Measurements from ENCODE around the gene PRRC2A.

The PRRC2A gene

DNA sequence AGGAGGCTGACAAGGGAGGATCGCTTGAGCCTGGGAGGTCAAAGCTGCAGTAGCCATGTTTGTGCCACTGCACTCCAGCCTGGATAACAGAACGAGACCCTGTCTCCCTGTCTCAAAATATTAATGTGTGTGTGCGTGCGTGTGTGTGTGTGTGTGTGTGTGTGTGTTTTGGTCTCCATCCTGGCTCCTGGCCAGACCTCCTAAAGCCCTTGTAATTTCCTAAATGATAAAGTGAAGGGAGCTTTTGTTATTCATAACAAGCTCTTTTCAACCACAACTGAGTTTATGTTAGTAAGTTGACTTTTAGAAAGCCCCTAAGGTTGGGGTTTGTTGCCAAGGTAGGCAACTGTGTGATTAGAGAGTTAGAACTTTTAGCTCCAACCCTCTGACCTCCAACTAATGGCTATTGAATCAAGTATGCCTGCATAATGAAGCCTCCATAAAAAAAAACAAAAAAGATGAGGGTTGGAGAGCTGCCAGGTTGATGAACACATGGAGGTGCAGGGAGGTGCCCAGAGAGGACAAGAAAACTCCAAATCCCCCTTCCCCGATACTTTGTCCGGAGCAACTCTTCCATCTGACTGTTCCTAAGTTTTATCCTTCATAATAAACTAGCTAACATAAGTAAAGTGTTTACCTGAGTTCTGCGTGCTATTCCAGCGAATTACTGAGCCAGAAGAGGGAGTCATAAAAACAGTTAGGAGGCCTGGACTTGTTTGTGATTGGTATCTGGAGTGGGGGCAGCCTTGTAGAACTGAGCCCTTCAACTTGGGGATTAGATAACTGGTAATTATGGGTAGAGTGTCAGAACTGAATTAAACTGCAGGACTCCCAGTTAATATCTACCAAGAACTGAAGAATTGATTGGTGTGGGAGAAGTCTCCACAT, 10.8 kb upstream of the PRRC2A start:
- no peaks in the 10 kb centered on the region for H3K27me3 ChIP-seq (ENCODE audit: insufficient read depth, low read depth)
- no peaks in the 10 kb centered on the region for H3K79me2 ChIP-seq (ENCODE audit: insufficient read depth, low read depth)
- H3K9ac ChIP-seq: no peak overlapping the region
- no peaks in the 10 kb centered on the region for H4K20me1 ChIP-seq (ENCODE audit: insufficient read depth)
- no peaks in the 10 kb centered on the region for H3K4me1 ChIP-seq (ENCODE audit: low read depth, poor library complexity, severe bottlenecking)
- H3K36me3 ChIP-seq (ENCODE audit: insufficient read depth): no peaks in the 10 kb centered on the region
- H2AFZ ChIP-seq (ENCODE audit: low read depth): no peak overlapping the region
- H3K4me2 ChIP-seq: no peak overlapping the region
- TF ChIP-seq, protein P1, sequence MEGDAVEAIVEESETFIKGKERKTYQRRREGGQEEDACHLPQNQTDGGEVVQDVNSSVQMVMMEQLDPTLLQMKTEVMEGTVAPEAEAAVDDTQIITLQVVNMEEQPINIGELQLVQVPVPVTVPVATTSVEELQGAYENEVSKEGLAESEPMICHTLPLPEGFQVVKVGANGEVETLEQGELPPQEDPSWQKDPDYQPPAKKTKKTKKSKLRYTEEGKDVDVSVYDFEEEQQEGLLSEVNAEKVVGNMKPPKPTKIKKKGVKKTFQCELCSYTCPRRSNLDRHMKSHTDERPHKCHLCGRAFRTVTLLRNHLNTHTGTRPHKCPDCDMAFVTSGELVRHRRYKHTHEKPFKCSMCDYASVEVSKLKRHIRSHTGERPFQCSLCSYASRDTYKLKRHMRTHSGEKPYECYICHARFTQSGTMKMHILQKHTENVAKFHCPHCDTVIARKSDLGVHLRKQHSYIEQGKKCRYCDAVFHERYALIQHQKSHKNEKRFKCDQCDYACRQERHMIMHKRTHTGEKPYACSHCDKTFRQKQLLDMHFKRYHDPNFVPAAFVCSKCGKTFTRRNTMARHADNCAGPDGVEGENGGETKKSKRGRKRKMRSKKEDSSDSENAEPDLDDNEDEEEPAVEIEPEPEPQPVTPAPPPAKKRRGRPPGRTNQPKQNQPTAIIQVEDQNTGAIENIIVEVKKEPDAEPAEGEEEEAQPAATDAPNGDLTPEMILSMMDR (conservative IDR thresholded peaks at IDR 0.05; ENCODE audit: low read depth, low read length): no peak
- no peak overlapping the region for H3K4me3 ChIP-seq (IDR thresholded peaks at IDR 0.05; ENCODE audit: insufficient read depth, low read depth, low read length)
- no peak overlapping the region for H3K27ac ChIP-seq

DNA sequence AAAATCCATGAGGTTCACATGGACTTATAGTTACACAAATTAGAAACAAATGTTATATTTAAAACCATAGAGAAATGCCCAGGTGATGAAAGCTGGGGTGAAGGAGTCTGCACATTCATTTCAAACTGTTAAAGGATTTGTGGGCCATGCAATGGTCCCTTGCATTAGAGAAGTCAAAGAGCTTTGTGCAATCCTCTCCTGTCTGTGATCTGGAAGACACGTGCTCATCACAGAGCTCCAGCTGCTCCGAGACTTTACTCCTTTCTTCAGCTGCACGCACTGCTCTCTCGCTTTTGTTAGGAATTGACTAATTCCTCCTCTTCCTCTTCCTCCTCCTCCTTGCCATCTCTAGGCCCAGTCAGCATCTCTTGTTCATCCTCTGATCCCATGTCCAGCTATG, 9.5 kb upstream of the PRRC2A start:
- H2AFZ ChIP-seq (ENCODE audit: low read depth): no peak overlapping the region
- H3K4me1 ChIP-seq (ENCODE audit: low read depth, poor library complexity, severe bottlenecking): no peaks in the 10 kb centered on the region
- H3K27ac ChIP-seq: no peak overlapping the region
- H3K27me3 ChIP-seq (ENCODE audit: insufficient read depth, low read depth): no peaks in the 10 kb centered on the region
- no peaks in the 10 kb centered on the region for H4K20me1 ChIP-seq (ENCODE audit: insufficient read depth)
- no peaks in the 10 kb centered on the region for H3K79me2 ChIP-seq (ENCODE audit: insufficient read depth, low read depth)
- H3K36me3 ChIP-seq (ENCODE audit: insufficient read depth): no peaks in the 10 kb centered on the region
- H3K4me3 ChIP-seq (IDR thresholded peaks at IDR 0.05; ENCODE audit: insufficient read depth, low read depth, low read length): no peak overlapping the region
- TF ChIP-seq, protein P1 (conservative IDR thresholded peaks at IDR 0.05; ENCODE audit: low read depth, low read length): no peak
- H3K9ac ChIP-seq: no peak overlapping the region
- no peak overlapping the region for H3K4me2 ChIP-seq

DNA sequence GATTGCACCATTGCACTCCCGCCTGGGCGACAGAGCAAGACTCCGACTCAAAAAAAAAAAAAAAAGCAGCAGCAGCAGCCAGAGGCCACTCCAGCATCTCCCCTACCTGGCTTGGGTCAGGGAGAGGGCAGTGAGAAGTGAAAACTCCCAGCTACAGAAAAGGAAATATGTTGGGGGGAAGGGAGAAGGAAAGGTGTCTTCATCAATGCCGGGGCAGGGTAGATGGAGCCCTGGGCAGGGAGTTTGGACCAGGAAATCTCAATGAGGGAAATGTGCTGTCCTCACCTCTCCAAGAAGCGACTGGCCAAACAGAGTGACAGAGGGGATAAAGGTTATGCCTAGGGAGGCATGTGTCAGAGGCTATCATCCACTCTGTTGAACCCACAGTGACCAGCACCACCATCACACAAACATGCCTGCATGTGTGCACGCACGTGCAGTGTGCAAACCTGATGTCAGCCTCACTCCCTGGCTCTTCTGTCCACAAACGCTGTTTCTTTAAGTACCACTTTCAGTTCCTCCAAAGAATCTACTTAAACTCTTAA, 6.4 kb upstream of the PRRC2A start:
- TF ChIP-seq, protein P1 (conservative IDR thresholded peaks at IDR 0.05; ENCODE audit: low read depth, low read length): no peak
- Histone ChIP-seq H3K4me1 (ENCODE audit: low read depth, poor library complexity, severe bottlenecking) (peaks cover 16% of the 10 kb centered on the region), H3K4me2 (no peak overlapping the region), H3K36me3 (ENCODE audit: insufficient read depth) (no peaks in the 10 kb centered on the region), H3K27me3 (ENCODE audit: insufficient read depth, low read depth) (no peaks in the 10 kb centered on the region), H3K4me3 (IDR thresholded peaks at IDR 0.05; ENCODE audit: insufficient read depth, low read depth, low read length) (no peak overlapping the region), H3K27ac (no peak overlapping the region), H3K9ac (no peak overlapping the region), H2AFZ (ENCODE audit: low read depth) (no peak overlapping the region), H4K20me1 (ENCODE audit: insufficient read depth) (no peaks in the 10 kb centered on the region), H3K79me2 (ENCODE audit: insufficient read depth, low read depth) (no peaks in the 10 kb centered on the region)

DNA sequence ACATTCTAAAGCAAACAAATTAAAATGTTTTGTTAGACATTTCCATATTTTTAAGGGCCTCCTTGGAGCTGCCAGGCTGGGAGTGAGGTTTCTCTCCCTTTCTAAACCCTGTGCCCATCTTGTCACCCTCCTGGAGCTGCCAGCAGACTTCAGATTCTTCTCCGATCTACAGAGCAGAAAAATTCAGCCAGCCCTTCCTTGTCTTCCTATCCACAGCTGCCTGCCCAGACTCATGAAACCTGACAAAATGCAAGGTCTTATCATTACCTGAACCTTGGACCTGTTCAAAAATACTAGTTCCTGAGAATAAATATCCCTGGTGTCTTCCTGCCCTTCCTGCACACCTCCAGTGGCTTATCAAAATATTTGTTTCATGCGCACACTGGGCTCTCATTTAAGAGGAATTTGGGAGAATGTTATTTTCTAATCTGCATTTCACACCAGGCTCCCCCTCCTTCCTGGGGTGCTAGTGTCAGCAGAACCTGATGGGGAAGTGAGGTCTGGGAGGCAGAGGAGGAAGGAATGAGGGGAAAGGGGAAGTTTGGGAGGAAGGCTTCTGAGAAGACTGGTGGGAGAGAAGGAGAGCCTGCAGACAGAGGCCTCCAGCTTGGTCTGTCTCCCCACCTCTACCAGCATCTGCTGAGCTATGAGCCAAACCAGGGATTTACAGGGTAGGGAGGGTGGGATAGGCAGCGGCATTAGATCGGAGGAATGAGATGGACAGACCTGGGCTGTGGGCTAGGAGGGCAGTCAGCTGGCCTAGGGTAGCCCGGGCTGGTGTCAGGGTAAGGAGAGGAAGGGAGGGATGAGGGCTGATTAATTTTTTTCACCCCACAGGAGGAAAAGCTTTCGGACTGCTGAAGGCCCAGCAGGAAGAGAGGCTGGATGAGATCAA, 5.6 kb upstream of the PRRC2A start, which contains the start of gene AIF1:
Gene AIF1, plus strand, starts transcription at position 551 of the 895 bp plus-strand sequence. Its CDS starts 96 bp downstream, at position 647.
- TF ChIP-seq, protein P1 (conservative IDR thresholded peaks at IDR 0.05; ENCODE audit: low read depth, low read length): no peak
- H3K36me3 ChIP-seq (ENCODE audit: insufficient read depth): no peaks in the 10 kb centered on the region
- H3K9ac ChIP-seq: no peak within 1 kb of the TSS
- no peaks in the 10 kb centered on the region for H3K79me2 ChIP-seq (ENCODE audit: insufficient read depth, low read depth)
- no peak within 1 kb of the TSS for H3K4me2 ChIP-seq
- H4K20me1 ChIP-seq (ENCODE audit: insufficient read depth): no peaks in the 10 kb centered on the region
- H3K27me3 ChIP-seq (ENCODE audit: insufficient read depth, low read depth): no peaks in the 10 kb centered on the region
- H3K4me1 ChIP-seq (ENCODE audit: low read depth, poor library complexity, severe bottlenecking): peaks cover 20% of the 10 kb centered on the region
- no peak within 1 kb of the TSS for H2AFZ ChIP-seq (ENCODE audit: low read depth)
- no peak within 1 kb of the TSS for H3K4me3 ChIP-seq (IDR thresholded peaks at IDR 0.05; ENCODE audit: insufficient read depth, low read depth, low read length)
- H3K27ac ChIP-seq: no peak within 1 kb of the TSS
